DND-41 (cell line): ENCODE results near the gene DIAPH3.

ENCODE experiments used
- ATAC-seq: fragments of 200-7000 bp; cut with Tn5 transposase; 3 replicates; pipeline ENCODE4 v1.9.1; 2021; ENCODE audit warnings: low read depth; ENCODE audit not compliant: insufficient read depth
- DNase-seq: peaks from one replicate; pipeline ENCODE4 v3.0.0-alpha.2; 2020
- H2AFZ ChIP-seq: 2 replicates; pipeline ENCODE4 v1.6.0; 2012; ENCODE audit warnings: low read depth, low read length
- H3K27ac ChIP-seq: 2 replicates; pipeline ENCODE4 v1.5.1; 2012; ENCODE audit warnings: low read length, inconsistent platforms
- H3K27me3 ChIP-seq: fragments of 200-600 bp; sonication (generic); 2 replicates; pipeline ENCODE4 v1.6.0; 2012; ENCODE audit warnings: low read length, mild to moderate bottlenecking, inconsistent platforms; ENCODE audit not compliant: insufficient read depth, poor library complexity
- H3K36me3 ChIP-seq: 2 replicates; pipeline ENCODE4 v1.5.1; 2012; ENCODE audit warnings: low read length, inconsistent platforms; ENCODE audit not compliant: insufficient read depth
- H3K4me1 ChIP-seq: 2 replicates; pipeline ENCODE4 v1.5.1; 2012; ENCODE audit warnings: mild to moderate bottlenecking, low read length; ENCODE audit not compliant: insufficient read depth
- H3K4me2 ChIP-seq: 2 replicates; pipeline ENCODE4 v1.6.0; 2012; ENCODE audit warnings: mild to moderate bottlenecking, moderate library complexity, low read length, inconsistent platforms; ENCODE audit not compliant: insufficient read depth
- H3K4me3 ChIP-seq, 2 experiments: fragments of 200-600 bp in 1 of 2; shearing (Covaris generic) in 1 of 2; 2 replicates each; pipeline ENCODE4 v1.5.1; 2012 to 2016; ENCODE audit warnings: inconsistent platforms in 2 of 2, low read length in 2 of 2, mild to moderate bottlenecking in 2 of 2, low read depth in 1 of 2, moderate library complexity in 1 of 2
- H3K79me2 ChIP-seq: 2 replicates; pipeline ENCODE4 v1.6.0; 2012; ENCODE audit warnings: low read length, inconsistent platforms; ENCODE audit not compliant: insufficient read depth
- H3K9ac ChIP-seq: 2 replicates; pipeline ENCODE4 v1.6.0; 2012; ENCODE audit warnings: low read depth, mild to moderate bottlenecking, inconsistent platforms, low read length, moderate library complexity
- H3K9me3 ChIP-seq: 2 replicates; pipeline ENCODE4 v1.5.1; 2012; ENCODE audit warnings: low read length, moderate library complexity, mild to moderate bottlenecking, inconsistent platforms; ENCODE audit not compliant: insufficient read depth, severe bottlenecking
- H4K20me1 ChIP-seq: 2 replicates; pipeline ENCODE4 v1.6.0; 2012; ENCODE audit warnings: low read length; ENCODE audit not compliant: insufficient read depth
- CTCF ChIP-seq: IDR thresholded peaks from 2 replicates; pipeline ENCODE4 v1.5.1; 2012; ENCODE audit warnings: borderline replicate concordance, low read length, moderate library complexity, mild to moderate bottlenecking; ENCODE audit not compliant: poor library complexity, severe bottlenecking; ENCODE audit errors: extremely low read depth
- EZH2 ChIP-seq: IDR thresholded peaks from 3 replicates; pipeline ENCODE4 v1.6.1; 2012; ENCODE audit warnings: borderline replicate concordance, low read depth, mild to moderate bottlenecking, moderate library complexity, low read length, inconsistent platforms; ENCODE audit not compliant: severe bottlenecking

DIAPH3 gene

GRCh38 chr13:59915252-59915651 lies 248.5 kb downstream of the DIAPH3 start:
- Histone ChIP-seq H3K27ac (no peak overlapping the region), H3K9me3 (no peaks in the 10 kb centered on the region), H3K4me3 (no peak overlapping the region), H3K4me2 (no peak overlapping the region), H3K79me2 (no peaks in the 10 kb centered on the region), H3K36me3 (peaks cover 10% of the 10 kb centered on the region; the same call in 1 of the 2 replicates), H3K9ac (no peak overlapping the region), H4K20me1 (no peaks in the 10 kb centered on the region), H3K4me1 (no peaks in the 10 kb centered on the region), H3K27me3 (no peaks in the 10 kb centered on the region), H2AFZ (no peak overlapping the region)
- DNase-seq, result no peak
- TF ChIP-seq CTCF (no peak), EZH2 (no peak)
- no peak for ATAC-seq

- no peak overlapping the region for H3K4me2 ChIP-seq
- no peak overlapping the region for H3K9ac ChIP-seq
- H3K9me3 ChIP-seq, result no peaks in the 10 kb centered on the region
- no peak overlapping the region for H3K27ac ChIP-seq
- ATAC-seq (no peak), DNase-seq (no peak)
- H3K79me2 ChIP-seq, result no peaks in the 10 kb centered on the region
- TF ChIP-seq EZH2 (no peak), CTCF (no peak)
- H3K4me3 ChIP-seq, result no peak overlapping the region
- H4K20me1 ChIP-seq, result no peaks in the 10 kb centered on the region
- no peaks in the 10 kb centered on the region for H3K4me1 ChIP-seq
- no peaks in the 10 kb centered on the region for H3K27me3 ChIP-seq
- peaks cover 10% of the 10 kb centered on the region; the same call in 1 of the 2 replicates for H3K36me3 ChIP-seq
- no peak overlapping the region for H2AFZ ChIP-seq
Measured at GRCh38 chr13:59914556-59914955, 249.2 kb downstream of the DIAPH3 start.

GRCh38 chr13:59906413-59907049 lies 257.2 kb downstream of the DIAPH3 start:
- Histone ChIP-seq H4K20me1 (no peaks in the 10 kb centered on the region), H3K36me3 (no peaks in the 10 kb centered on the region), H3K4me2 (no peak overlapping the region), H3K9me3 (no peaks in the 10 kb centered on the region), H3K27ac (no peak overlapping the region), H2AFZ (no peak overlapping the region), H3K79me2 (no peaks in the 10 kb centered on the region), H3K9ac (no peak overlapping the region), H3K4me1 (no peaks in the 10 kb centered on the region), H3K27me3 (no peaks in the 10 kb centered on the region), H3K4me3 (no peak overlapping the region)
- TF ChIP-seq CTCF, result peak; percentile 67
- TF ChIP-seq EZH2, result no peak
- DNase-seq (no peak), ATAC-seq (no peak)
